ENCODE results near the gene ITPKA.

DNA sequence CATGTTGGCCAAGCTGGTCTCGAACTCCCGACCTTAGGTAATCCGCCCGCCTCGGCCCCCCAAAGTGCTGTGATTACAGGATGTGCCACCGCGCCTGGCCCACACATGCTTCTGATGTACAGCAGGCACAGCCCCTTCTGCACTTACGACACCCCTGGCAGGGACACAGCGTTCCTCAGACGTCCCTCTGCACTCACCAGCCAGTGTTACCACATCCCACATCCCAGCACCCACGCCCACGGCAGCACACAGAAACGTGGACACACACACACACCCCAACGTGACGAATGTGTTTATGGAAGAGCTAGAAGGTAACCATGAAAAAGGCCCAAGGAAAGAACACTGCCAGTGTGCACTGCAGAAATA, 51.0 kb downstream of the ITPKA start:
- TF ChIP-seq, protein P1, sequence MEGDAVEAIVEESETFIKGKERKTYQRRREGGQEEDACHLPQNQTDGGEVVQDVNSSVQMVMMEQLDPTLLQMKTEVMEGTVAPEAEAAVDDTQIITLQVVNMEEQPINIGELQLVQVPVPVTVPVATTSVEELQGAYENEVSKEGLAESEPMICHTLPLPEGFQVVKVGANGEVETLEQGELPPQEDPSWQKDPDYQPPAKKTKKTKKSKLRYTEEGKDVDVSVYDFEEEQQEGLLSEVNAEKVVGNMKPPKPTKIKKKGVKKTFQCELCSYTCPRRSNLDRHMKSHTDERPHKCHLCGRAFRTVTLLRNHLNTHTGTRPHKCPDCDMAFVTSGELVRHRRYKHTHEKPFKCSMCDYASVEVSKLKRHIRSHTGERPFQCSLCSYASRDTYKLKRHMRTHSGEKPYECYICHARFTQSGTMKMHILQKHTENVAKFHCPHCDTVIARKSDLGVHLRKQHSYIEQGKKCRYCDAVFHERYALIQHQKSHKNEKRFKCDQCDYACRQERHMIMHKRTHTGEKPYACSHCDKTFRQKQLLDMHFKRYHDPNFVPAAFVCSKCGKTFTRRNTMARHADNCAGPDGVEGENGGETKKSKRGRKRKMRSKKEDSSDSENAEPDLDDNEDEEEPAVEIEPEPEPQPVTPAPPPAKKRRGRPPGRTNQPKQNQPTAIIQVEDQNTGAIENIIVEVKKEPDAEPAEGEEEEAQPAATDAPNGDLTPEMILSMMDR (IDR thresholded peaks at IDR 0.05): no peak
- TF ChIP-seq POLR2A (IDR thresholded peaks at IDR 0.05): no peak

Data from thyroid gland (tissue), 4 donors.